H9 (cell line): ENCODE results near the gene VWF. TPM values are rescaled to one million over a fixed set of nuclear protein-coding genes. Genes with fewer than 3 reads are reported as not detected.

Experiments
- DNase-seq: peaks from one replicate; pipeline ENCODE4 v3.0.0-alpha.2; 2017
- H2AFZ ChIP-seq: one replicate; pipeline ENCODE4 v1.6.1; 2013; ENCODE audit warnings: mild to moderate bottlenecking, low read length, control low read depth, moderate library complexity
- H2AK5ac ChIP-seq: 2 replicates; pipeline ENCODE4 v1.6.1; 2013; ENCODE audit warnings: low read length, control low read depth, mixed read lengths; ENCODE audit not compliant: insufficient read length
- H2BK120ac ChIP-seq: one replicate; pipeline ENCODE4 v1.6.1; 2013; ENCODE audit warnings: low read depth, mild to moderate bottlenecking, low read length, control low read depth, inconsistent platforms; ENCODE audit not compliant: poor library complexity, severe bottlenecking
- H2BK12ac ChIP-seq: 2 replicates; pipeline ENCODE4 v1.6.1; 2013; ENCODE audit warnings: low read length, control low read depth, mixed read lengths, low read depth; ENCODE audit not compliant: insufficient read length
- H2BK15ac ChIP-seq: 2 replicates; pipeline ENCODE4 v1.6.1; 2013; ENCODE audit warnings: low read depth, low read length, control low read depth
- H2BK20ac ChIP-seq: one replicate; pipeline ENCODE4 v1.6.1; 2013; ENCODE audit warnings: low read depth, mild to moderate bottlenecking, low read length, control low read depth, inconsistent platforms; ENCODE audit not compliant: poor library complexity, severe bottlenecking
- H2BK5ac ChIP-seq: 2 replicates; pipeline ENCODE4 v1.6.1; 2013; ENCODE audit warnings: low read length, control low read depth, mixed read lengths; ENCODE audit not compliant: insufficient read length
- H3K14ac ChIP-seq: 2 replicates; pipeline ENCODE4 v1.6.1; 2013; ENCODE audit warnings: low read length, control low read depth; ENCODE audit not compliant: insufficient read depth
- H3K18ac ChIP-seq: 2 replicates; pipeline ENCODE4 v1.6.1; 2013; ENCODE audit warnings: low read depth, mild to moderate bottlenecking, mixed read lengths, low read length, control low read depth; ENCODE audit not compliant: insufficient read length
- H3K23ac ChIP-seq: 2 replicates; pipeline ENCODE4 v1.6.1; 2013; ENCODE audit warnings: low read length, control low read depth, mixed read lengths, low read depth; ENCODE audit not compliant: insufficient read length
- H3K23me2 ChIP-seq: 2 replicates; pipeline ENCODE4 v1.6.1; 2013; ENCODE audit warnings: low read depth, mild to moderate bottlenecking, mixed read lengths, low read length, control low read depth; ENCODE audit not compliant: insufficient read length, poor library complexity, severe bottlenecking
- H3K27ac ChIP-seq: 2 replicates; pipeline ENCODE4 v1.5.1; 2013; ENCODE audit warnings: low read length, control low read depth, mixed read lengths, low read depth; ENCODE audit not compliant: insufficient read length
- H3K27me3 ChIP-seq: 2 replicates; pipeline ENCODE4 v1.6.1; 2013; ENCODE audit warnings: low read length, control low read depth, inconsistent platforms; ENCODE audit not compliant: insufficient read depth
- H3K4ac ChIP-seq: 2 replicates; pipeline ENCODE4 v1.6.1; 2013; ENCODE audit warnings: low read depth, mild to moderate bottlenecking, control low read depth, inconsistent platforms, low read length, moderate library complexity
- H3K4me1 ChIP-seq: 2 replicates; pipeline ENCODE4 v1.6.1; 2013; ENCODE audit warnings: low read length, control low read depth, inconsistent platforms; ENCODE audit not compliant: insufficient read depth
- H3K4me2 ChIP-seq: 2 replicates; pipeline ENCODE4 v1.6.1; 2013; ENCODE audit warnings: low read length, control low read depth, mixed read lengths; ENCODE audit not compliant: insufficient read length, insufficient read depth
- H3K56ac ChIP-seq: 2 replicates; pipeline ENCODE4 v1.6.1; 2013; ENCODE audit warnings: low read depth, mild to moderate bottlenecking, mixed read lengths, low read length, control low read depth; ENCODE audit not compliant: insufficient read length
- H3K79me1 ChIP-seq: 2 replicates; pipeline ENCODE4 v1.6.1; 2013; ENCODE audit warnings: low read depth, mild to moderate bottlenecking, moderate library complexity, low read length, control low read depth, inconsistent platforms; ENCODE audit not compliant: insufficient read depth, poor library complexity, severe bottlenecking
- H3K79me2 ChIP-seq: 2 replicates; pipeline ENCODE4 v1.6.1; 2013; ENCODE audit warnings: low read length, control low read depth, inconsistent platforms; ENCODE audit not compliant: insufficient read depth
- H3K9ac ChIP-seq: 2 replicates; pipeline ENCODE4 v1.6.1; 2013; ENCODE audit warnings: low read length, control low read depth, mixed read lengths; ENCODE audit not compliant: insufficient read length; ENCODE audit errors: extremely low read depth
- H3K9me3 ChIP-seq: one replicate; pipeline ENCODE4 v1.6.1; 2013; ENCODE audit warnings: low read depth, low read length, inconsistent platforms; ENCODE audit not compliant: control insufficient read depth
- H3T11ph ChIP-seq: one replicate; pipeline ENCODE4 v1.6.1; 2013; ENCODE audit warnings: mild to moderate bottlenecking, low read length, control low read depth, inconsistent platforms
- H4K20me1 ChIP-seq: one replicate; pipeline ENCODE4 v1.6.1; 2013; ENCODE audit not compliant: control insufficient read depth, insufficient read length, insufficient read depth
- H4K5ac ChIP-seq: 2 replicates; pipeline ENCODE4 v1.6.1; 2013; ENCODE audit warnings: low read depth, mild to moderate bottlenecking, mixed read lengths, low read length, control low read depth; ENCODE audit not compliant: insufficient read length
- H4K8ac ChIP-seq: replicated peaks from 2 replicates; pipeline ENCODE4 v1.6.1; 2013; ENCODE audit warnings: low read length, control low read depth, mixed read lengths, low read depth; ENCODE audit not compliant: insufficient read length
- H4K91ac ChIP-seq: 2 replicates; pipeline ENCODE4 v1.6.1; 2013; ENCODE audit warnings: low read depth, mild to moderate bottlenecking, moderate library complexity, mixed read lengths, low read length, control low read depth; ENCODE audit not compliant: insufficient read length
- H3K27ac Mint-ChIP-seq, 3 experiments: 2 replicates in 2 of 3; 3 replicates in 1 of 3; pipeline ENCODE4 v1.8.0; 2020 to 2021; ENCODE audit warnings: mixed read lengths in 3 of 3, mild to moderate bottlenecking in 1 of 3, moderate library complexity in 1 of 3
- H3K27me3 Mint-ChIP-seq: 2 replicates; pipeline ENCODE4 v1.8.0; 2021; ENCODE audit warnings: low read depth, mild to moderate bottlenecking, moderate library complexity, mixed read lengths
- H3K36me3 Mint-ChIP-seq, 3 experiments: 2 replicates in 2 of 3; 3 replicates in 1 of 3; pipeline ENCODE4 v1.8.0; 2020 to 2021; ENCODE audit warnings: low read depth in 3 of 3, mixed read lengths in 3 of 3; ENCODE audit not compliant: insufficient read depth in 1 of 3
- H3K4me1 Mint-ChIP-seq, 2 experiments: 2 replicates each; pipeline ENCODE4 v1.8.0; 2020; ENCODE audit warnings: mixed read lengths in 2 of 2
- H3K4me3 Mint-ChIP-seq, 2 experiments: 2 replicates in 1 of 2; 3 replicates in 1 of 2; pipeline ENCODE4 v1.8.0; 2020 to 2021; ENCODE audit warnings: mild to moderate bottlenecking in 2 of 2, mixed read lengths in 2 of 2, moderate library complexity in 1 of 2
- H3K9me3 Mint-ChIP-seq, 2 experiments: 2 replicates in 1 of 2; 3 replicates in 1 of 2; pipeline ENCODE4 v1.8.0; 2020; ENCODE audit warnings: mild to moderate bottlenecking in 2 of 2, mixed read lengths in 2 of 2, moderate library complexity in 1 of 2
- CTCF ChIP-seq: fragments of 200-600 bp; sonication (generic); conservative IDR thresholded peaks from 3 replicates; pipeline ENCODE4 v1.8.0; 2021; ENCODE audit warnings: antibody characterized with exemption, mild to moderate bottlenecking
- WGBS: extraction: QIAGEN DNeasy Blood & Tissue Kit; methylation state at CpG from one replicate; pipeline ENCODE4 v1.1.7; 2013; ENCODE audit warnings: missing lambda C conversion rate, low lambda C conversion rate, mixed read lengths; ENCODE audit not compliant: insufficient read length; ENCODE audit errors: extremely low coverage; 5-methylcytosine and 5-hydroxymethylcytosine counted together
- total RNA-seq: library from RNA; stranded (reverse); gene quantifications from 2 replicates; pipeline ENCODE4 v1.2.1, GENCODE V29; 2021

VWF gene
- total RNA-seq, 1 experiment from 2014 or later = 0.17 TPM

- no peak overlapping the region for H4K8ac ChIP-seq
- H2AFZ ChIP-seq = no peak overlapping the region
- no peak overlapping the region for H2AK5ac ChIP-seq
- H3T11ph ChIP-seq = no peak overlapping the region
- no peaks in the 10 kb centered on the region for H3K79me1 ChIP-seq
- no peak overlapping the region for H3K23ac ChIP-seq
- no peak overlapping the region for H3K4me2 ChIP-seq
- H2BK120ac ChIP-seq = no peak overlapping the region
- H3K14ac ChIP-seq = no peak overlapping the region
- no peaks in the 10 kb centered on the region for H3K9me3 ChIP-seq
- no peak overlapping the region for H4K5ac ChIP-seq
- Mint-ChIP-seq H3K36me3 (no peaks in the 10 kb centered on the region), H3K9me3 (no peaks in the 10 kb centered on the region), H3K4me3 (no peak overlapping the region), H3K27me3 (peaks cover 61% of the 10 kb centered on the region), H3K27ac (no peak overlapping the region), H3K4me1 (peaks cover 19% of the 10 kb centered on the region in 2 experiments)
- H3K56ac ChIP-seq = no peak overlapping the region
- no peak overlapping the region for H2BK15ac ChIP-seq
- peaks cover 6% of the 10 kb centered on the region for H3K23me2 ChIP-seq
- H3K18ac ChIP-seq = no peak overlapping the region
- H3K79me2 ChIP-seq = no peaks in the 10 kb centered on the region
- no peak overlapping the region for H2BK12ac ChIP-seq
- H3K27me3 ChIP-seq = peaks cover 10% of the 10 kb centered on the region; the same call in 1 of the 2 replicates
- H3K9ac ChIP-seq = no peak overlapping the region
- no peak overlapping the region for H4K91ac ChIP-seq
- H3K27ac ChIP-seq = no peak overlapping the region
- H3K4me1 ChIP-seq = no peaks in the 10 kb centered on the region
- no peak overlapping the region for H2BK20ac ChIP-seq
- WGBS = no CpG with 5 or more reads among the region's 3 CpGs
- H2BK5ac ChIP-seq = no peak overlapping the region
- no peak for TF ChIP-seq CTCF
- H3K4ac ChIP-seq = no peak overlapping the region
- H4K20me1 ChIP-seq = no peaks in the 10 kb centered on the region
- DNase-seq = no peak
These were observed 175.8 kb downstream of the VWF start for GRCh38 chr12:5948696-5949095.
